Heart right ventricle (tissue), 16 donors: Measurements from ENCODE around the gene SLC8A1. TPM values are rescaled to one million over a fixed set of nuclear protein-coding genes. Genes with fewer than 3 reads are reported as not detected.
A peak's percentile ranks its signal among the peaks of the same experiment; 100 is the strongest.

ENCODE experiments used
- ATAC-seq, 8 donors: fragments of 200-7000 bp; cut with Tn5 transposase; one replicate each; pipeline ENCODE4 v1.9.1; 2020; ENCODE audit warnings: mild to moderate bottlenecking in 8 of 8, moderate library complexity in 8 of 8, moderate number of reproducible peaks in 1 of 8
- DNase-seq, 2 donors: peaks; one replicate each; pipeline ENCODE4 v3.0.0-alpha.2; 2020
- H3K27ac ChIP-seq, 10 donors: fragments of 200-600 bp; sonication (generic) in 2 of 10; one replicate each; pipeline versions ENCODE4 v1.5.0 to v1.8.0; 2020 to 2022; ENCODE audit warnings: mild to moderate bottlenecking in 3 of 10
- H3K27me3 ChIP-seq, 7 donors: fragments of 200-600 bp; one replicate each; pipeline ENCODE4 v1.8.0; 2021 to 2022; ENCODE audit warnings: mild to moderate bottlenecking in 2 of 7
- H3K36me3 ChIP-seq, 9 donors: fragments of 200-600 bp; sonication (generic) in 1 of 9; one replicate each; pipeline versions ENCODE4 v1.5.0 to v1.8.0; 2020 to 2022; ENCODE audit warnings: mild to moderate bottlenecking in 2 of 9
- H3K4me1 ChIP-seq, 9 donors: fragments of 200-600 bp; sonication (generic) in 1 of 9; one replicate each; pipeline versions ENCODE4 v1.5.0 to v1.8.0; 2020 to 2022; ENCODE audit warnings: mild to moderate bottlenecking in 4 of 9
- H3K4me3 ChIP-seq, 10 donors: fragments of 200-600 bp; sonication (generic) in 2 of 10; one replicate each; pipeline versions ENCODE4 v1.5.0 to v1.8.0; 2020 to 2022; ENCODE audit warnings: mild to moderate bottlenecking in 7 of 10, moderate library complexity in 2 of 10
- H3K9me3 ChIP-seq, 11 donors: fragments of 200-600 bp in 10 of 11; sonication (generic) in 2 of 11; one replicate each; pipeline versions ENCODE4 v1.5.0 to v1.8.0; 2013 to 2022; ENCODE audit warnings: mild to moderate bottlenecking in 2 of 11, control low read depth in 1 of 11, moderate library complexity in 1 of 11
- CTCF ChIP-seq, 9 donors: fragments of 200-600 bp; sonication (generic) in 2 of 9; IDR thresholded peaks; one replicate each; pipeline versions ENCODE4 v1.5.0 to v1.8.0; 2021 to 2022; ENCODE audit warnings: antibody characterized with exemption in 9 of 9, mild to moderate bottlenecking in 5 of 9, moderate library complexity in 1 of 9
- WGBS, 2 donors: extraction: QIAGEN DNeasy Blood & Tissue Kit; methylation state at CpG; one replicate each; pipeline ENCODE4 v1.1.7; 2013; ENCODE audit warnings: inconsistent platforms in 1 of 2; 5-methylcytosine and 5-hydroxymethylcytosine counted together
- intact Hi-C, 10 donors: fragments of 100-400 bp; cut with DNase I; formaldehyde crosslinking; loops; one replicate each; pipeline versions ENCODE4 v1.11.1 to v1.14.2; 2022
- polyA plus RNA-seq, 2 donors: library from polyadenylated mRNA; stranded (reverse); fragments of 200-250 nt; gene quantifications; one replicate each; pipeline ENCODE4 v1.2.3, GENCODE V29; 2013
- total RNA-seq, 10 donors: library from RNA; stranded (reverse); fragmentation: NEBNext Ultra II Directional in 3 of 10; extraction: Animal tissue kit (Norgen Biotek cat#: 25700) in 3 of 10; gene quantifications; one replicate each; pipeline versions ENCODE4 v1.2.1 to v1.2.4, GENCODE V29; 2021 to 2023
- donor health status: Arrhythmogenic right ventricular cardiomyopathy.
- donor health status: ischemic (EF 13 %, LVEDD 7.1; RV severe dilation, severe dysfunction).
- donor health status: healthy with polysubstance abuse.
- donor health status: DM: no; HTN: yes; CAD: no.
- donor health status: DM: no; HTN: no; CAD: no.
- donor health status: ischemic (EF 25% LVEDD 6.9; RV normal size, moderate dysfunction).
- donor health status: ischemic (EF 25% LVEDD 5.7; RV mildly dilated, moderate dysfunction).
- donor health status: healthy.
- donor health status: DM: yes; HTN: yes; CAD: no.
- donor health status: Ischemic cardiomyopathy.
- donor health status: ischemic (EF 35%, LVEDD 5.7; RV mildly dilated, moderate dysfunction).
- donor health status: nonischemic (EF 11% LVEDD 7.7; RV severe dilation, severe dysfunction).
- donor health status: DM: yes; HTN: yes; CAD: no.
- donor health status: PGD.
- donor health status: ischemic (EF 29% LVEDD 5.4; RV normal size, mild dysfunction).
- donor health status: nonischemic (EF 23%, LVEDD 6.1; RV moderate dilation, normal function).

Gene SLC8A1
- total and polyA plus RNA-seq, 12 donors: 11.1 to 1,497 (median 1,067) TPM

- peaks cover 6 to 88% (median 30%) of the 10 kb centered on the region in 9 donors for H3K4me1 ChIP-seq
- intact Hi-C loops: no loop called here
- H3K27me3 ChIP-seq: no peaks in the 10 kb centered on the region
- no peak for TF ChIP-seq CTCF (IDR thresholded peaks at IDR 0.05)
- ATAC-seq (no peak), DNase-seq (no peak)
- H3K4me3 ChIP-seq: no peak overlapping the region
- H3K9me3 ChIP-seq: no peaks in the 10 kb centered on the region
- 46 to 69% methylated on average over 3 of the region's 3 CpGs for WGBS, 2 donors
- H3K27ac ChIP-seq: no peak overlapping the region
- no peaks in the 10 kb centered on the region for H3K36me3 ChIP-seq
Measured at GRCh38 chr2:40357667-40358066, 94.2 kb downstream of the SLC8A1 start.

- intact Hi-C loops: no loop called here
- DNase-seq (no peak), ATAC-seq (peak in 1 of 8 donors; percentile 18)
- Histone ChIP-seq H3K27ac (peak overlapping the region in 1 of 10 donors; percentile 7), H3K9me3 (no peaks in the 10 kb centered on the region), H3K27me3 (no peaks in the 10 kb centered on the region), H3K4me1 (peaks cover 6 to 84% (median 40%) of the 10 kb centered on the region in 9 donors), H3K36me3 (no peaks in the 10 kb centered on the region), H3K4me3 (no peak overlapping the region)
- TF ChIP-seq CTCF (IDR thresholded peaks at IDR 0.05): no peak
- WGBS, 2 donors: 77 to 78% methylated on average over 3 of the region's 3 CpGs
Measured at GRCh38 chr2:40355451-40355850, 96.4 kb downstream of the SLC8A1 start.

- ATAC-seq (peak; percentile 27 to 69 (median 47)), DNase-seq (no peak)
- WGBS, 2 donors: 50 to 51% methylated on average over 5 of the region's 5 CpGs
- Histone ChIP-seq H3K27ac (peak overlapping the region; percentile 45 to 75 (median 67)), H3K36me3 (no peaks in the 10 kb centered on the region), H3K4me3 (no peak overlapping the region), H3K4me1 (peaks cover 6 to 70% (median 43%) of the 10 kb centered on the region in 9 donors), H3K27me3 (no peaks in the 10 kb centered on the region), H3K9me3 (no peaks in the 10 kb centered on the region)
- no peak for TF ChIP-seq CTCF (IDR thresholded peaks at IDR 0.05)
- intact Hi-C loops: no loop called here
Measured at GRCh38 chr2:40353231-40353630, 98.7 kb downstream of the SLC8A1 start.

GRCh38 chr2:40352703-40353099 is 99.2 kb downstream of the SLC8A1 start:
- peak overlapping the region; percentile 45 to 75 (median 67) for H3K27ac ChIP-seq
- TF ChIP-seq CTCF (IDR thresholded peaks at IDR 0.05): no peak
- 36 to 58% methylated on average over 7 of the region's 7 CpGs for WGBS, 2 donors
- intact Hi-C loops: no loop called here
- H3K4me3 ChIP-seq: no peak overlapping the region
- no peaks in the 10 kb centered on the region for H3K36me3 ChIP-seq
- no peaks in the 10 kb centered on the region for H3K27me3 ChIP-seq
- ATAC-seq (peak in 7 of 8 donors; percentile 36 to 66 (median 53)), DNase-seq (no peak)
- H3K4me1 ChIP-seq: peaks cover 6 to 69% (median 48%) of the 10 kb centered on the region in 9 donors
- H3K9me3 ChIP-seq: no peaks in the 10 kb centered on the region
